IMR-90 (cell line): Measurements from ENCODE around the gene RALGAPA2. TPM values are rescaled to one million over a fixed set of nuclear protein-coding genes. Genes with fewer than 3 reads are reported as not detected.

Source experiments
- ATAC-seq: fragments of 200-7000 bp; cut with Tn5 transposase; 2 replicates; pipeline ENCODE4 v1.9.1; 2020; ENCODE audit warnings: low read depth, mild to moderate bottlenecking, moderate library complexity
- BruUV-seq: library from RNA; stranded (reverse); fragments of 400-500 nt; replicated peaks from 2 replicates; lab custom pipeline; 2021; lab: Mats Ljungman, UMichigan
- CTCF ChIA-PET: fragments of 300-600 bp; formaldehyde crosslinking; extraction: SDS; loops from one replicate; lab custom pipeline; 2021; ENCODE audit warnings: antibody characterized with exemption; lab: Yijun Ruan, JAX
- POLR2A ChIA-PET: fragments of 300-600 bp; sonication (Branson Sonifier 250); formaldehyde crosslinking; loops from one replicate; lab custom pipeline; 2022; ENCODE audit warnings: antibody characterized with exemption; ENCODE audit not compliant: unreplicated experiment; lab: Charles Lee
- DNase-seq: peaks from one replicate; pipeline ENCODE4 v3.0.0; 2013
- H2AFZ ChIP-seq: replicated peaks from 2 replicates; pipeline ENCODE3; 2013; ENCODE audit warnings: low read length, mild to moderate bottlenecking; ENCODE audit not compliant: poor library complexity
- H2AK5ac ChIP-seq: 2 replicates; pipeline ENCODE4 v1.6.1; 2013; ENCODE audit warnings: low read depth, low read length, inconsistent platforms
- H2AK9ac ChIP-seq: replicated peaks from 2 replicates; pipeline ENCODE3; 2013; ENCODE audit warnings: mild to moderate bottlenecking, low read depth, low read length, moderate library complexity; ENCODE audit not compliant: poor library complexity
- H2BK120ac ChIP-seq: 2 replicates; pipeline ENCODE4 v1.6.1; 2013; ENCODE audit warnings: low read depth, low read length, inconsistent platforms
- H2BK15ac ChIP-seq: 3 replicates; pipeline ENCODE4 v1.6.1; 2013; ENCODE audit warnings: low read depth, low read length, inconsistent platforms
- H2BK20ac ChIP-seq: 2 replicates; pipeline ENCODE4 v1.6.1; 2013; ENCODE audit warnings: low read depth, mild to moderate bottlenecking, inconsistent platforms, low read length, moderate library complexity
- H2BK5ac ChIP-seq: 2 replicates; pipeline ENCODE4 v1.6.1; 2013; ENCODE audit warnings: mild to moderate bottlenecking, low read depth, low read length, inconsistent platforms; ENCODE audit not compliant: poor library complexity, severe bottlenecking
- H3K14ac ChIP-seq: replicated peaks from 2 replicates; pipeline ENCODE4 v1.6.1; 2013; ENCODE audit warnings: low read depth, low read length, inconsistent platforms
- H3K18ac ChIP-seq: 2 replicates; pipeline ENCODE4 v1.6.1; 2013; ENCODE audit warnings: low read depth, low read length, control low read depth
- H3K23ac ChIP-seq: 2 replicates; pipeline ENCODE4 v1.6.1; 2013; ENCODE audit warnings: low read depth, low read length, inconsistent platforms
- H3K27ac ChIP-seq: 2 replicates; pipeline ENCODE4 v1.5.1; 2013; ENCODE audit warnings: mild to moderate bottlenecking, control low read depth, low read length; ENCODE audit not compliant: insufficient read depth
- H3K27me3 ChIP-seq: 2 replicates; pipeline ENCODE4 v1.6.1; 2013; ENCODE audit warnings: low read length; ENCODE audit not compliant: control insufficient read depth, insufficient read depth
- H3K36me3 ChIP-seq: 2 replicates; pipeline ENCODE4 v1.6.1; 2013; ENCODE audit warnings: low read length, mixed read lengths; ENCODE audit not compliant: control insufficient read depth, insufficient read depth
- H3K4ac ChIP-seq: 2 replicates; pipeline ENCODE4 v1.6.1; 2013; ENCODE audit warnings: low read depth, low read length, inconsistent platforms
- H3K4me1 ChIP-seq: 2 replicates; pipeline ENCODE4 v1.6.1; 2013; ENCODE audit warnings: low read length, mixed read lengths; ENCODE audit not compliant: control insufficient read depth, insufficient read depth
- H3K4me2 ChIP-seq: 2 replicates; pipeline ENCODE4 v1.6.1; 2013; ENCODE audit warnings: low read depth, mild to moderate bottlenecking, control low read depth, low read length, moderate library complexity
- H3K4me3 ChIP-seq: 2 replicates; pipeline ENCODE4 v1.5.1; 2013; ENCODE audit warnings: low read depth, mild to moderate bottlenecking, control low read depth, low read length, moderate library complexity; ENCODE audit not compliant: insufficient read depth
- H3K56ac ChIP-seq: 2 replicates; pipeline ENCODE4 v1.6.1; 2013; ENCODE audit warnings: low read length, inconsistent platforms; ENCODE audit not compliant: insufficient read depth; ENCODE audit errors: extremely low read depth
- H3K79me1 ChIP-seq, 2 experiments: 2 replicates each; pipeline ENCODE4 v1.6.1; 2013; ENCODE audit warnings: low read length in 2 of 2, inconsistent platforms in 1 of 2, low read depth in 1 of 2
- H3K9ac ChIP-seq: 2 replicates; pipeline ENCODE4 v1.6.1; 2013; ENCODE audit warnings: low read depth, low read length, control low read depth
- H3K9me1 ChIP-seq: 2 replicates; pipeline ENCODE4 v1.6.1; 2013; ENCODE audit warnings: low read length, inconsistent platforms; ENCODE audit not compliant: insufficient read depth
- H3K9me3 ChIP-seq: 2 replicates; pipeline ENCODE4 v1.6.1; 2013; ENCODE audit warnings: low read length; ENCODE audit not compliant: control insufficient read depth, insufficient read depth
- H4K20me1 ChIP-seq: 2 replicates; pipeline ENCODE4 v1.6.1; 2013; ENCODE audit warnings: low read length, inconsistent platforms; ENCODE audit not compliant: insufficient read depth
- H4K5ac ChIP-seq: 2 replicates; pipeline ENCODE4 v1.6.1; 2013; ENCODE audit warnings: mild to moderate bottlenecking, low read depth, low read length, control low read depth
- H4K8ac ChIP-seq, 2 experiments: 2 replicates each; pipeline ENCODE4 v1.6.1; 2013; ENCODE audit warnings: low read depth in 2 of 2, low read length in 2 of 2, control low read depth in 1 of 2, inconsistent platforms in 1 of 2
- H4K91ac ChIP-seq: 2 replicates; pipeline ENCODE4 v1.6.1; 2013; ENCODE audit warnings: low read depth, low read length, inconsistent platforms; ENCODE audit not compliant: insufficient read depth
- BHLHE40 ChIP-seq: fragments of 150-350 bp; IDR thresholded peaks from 2 replicates; pipeline ENCODE4 v1.6.1; 2016; ENCODE audit warnings: mild to moderate bottlenecking, low read depth, low read length
- CEBPB ChIP-seq: IDR thresholded peaks from 2 replicates; pipeline ENCODE4 v1.6.1; 2012; ENCODE audit warnings: low read depth, low read length, improper control_type of control experiment
- CHD1 ChIP-seq: IDR thresholded peaks from 2 replicates; pipeline ENCODE4 v1.6.1; 2012; ENCODE audit warnings: low read depth, low read length, improper control_type of control experiment
- FOS ChIP-seq: fragments of 150-350 bp; IDR thresholded peaks from 2 replicates; pipeline ENCODE4 v1.6.1; 2016; ENCODE audit warnings: low read depth, low read length
- MAFK ChIP-seq: IDR thresholded peaks from 2 replicates; pipeline ENCODE4 v1.6.1; 2012; ENCODE audit warnings: low read depth, low read length, improper control_type of control experiment
- MXI1 ChIP-seq: IDR thresholded peaks from 2 replicates; pipeline ENCODE4 v1.6.1; 2012; ENCODE audit warnings: low read depth, mild to moderate bottlenecking, low read length, moderate library complexity, borderline replicate concordance
- NFE2L2 ChIP-seq: fragments of 150-350 bp; IDR thresholded peaks from 2 replicates; pipeline ENCODE4 v1.6.1; 2016; ENCODE audit warnings: low read depth, mild to moderate bottlenecking, low read length
- POLR2A ChIP-seq: IDR thresholded peaks from 2 replicates; pipeline ENCODE4 v1.6.1; 2012; ENCODE audit warnings: mild to moderate bottlenecking, low read depth, low read length
- RAD21 ChIP-seq: IDR thresholded peaks from 2 replicates; pipeline ENCODE4 v1.6.1; 2012; ENCODE audit warnings: low read length, improper control_type of control experiment
- RCOR1 ChIP-seq: IDR thresholded peaks from 2 replicates; pipeline ENCODE4 v1.6.1; 2012; ENCODE audit warnings: mild to moderate bottlenecking, low read length, improper control_type of control experiment; ENCODE audit not compliant: insufficient replicate concordance
- SMC3 ChIP-seq: fragments of 150-350 bp; IDR thresholded peaks from 2 replicates; pipeline ENCODE4 v1.6.1; 2016; ENCODE audit warnings: low read depth, mild to moderate bottlenecking, antibody characterized with exemption, low read length, moderate library complexity
- WGBS, 2 experiments: methylation state at CpG; one replicate each; pipeline versions ENCODE4 v1.1.5 to v1.1.7; 2013; ENCODE audit warnings: missing lambda C conversion rate in 2 of 2; ENCODE audit not compliant: insufficient read length in 1 of 2; ENCODE audit errors: extremely low coverage in 2 of 2; 5-methylcytosine and 5-hydroxymethylcytosine counted together
- dilution Hi-C: fragments of 300-500 bp; cut with HindIII; formaldehyde crosslinking; loops from one replicate; pipeline ENCODE4 v1.14.3; 2018; ENCODE audit warnings: low sequenced_read_pairs; ENCODE audit not compliant: unreplicated experiment
- in situ Hi-C: fragments of 300-500 bp; cut with MboI; formaldehyde crosslinking; loops from 3 replicates; pipeline ENCODE4 v1.14.3; 2019; ENCODE audit warnings: low sequenced_read_pairs, inconsistent platforms, mixed read lengths
- intact Hi-C: fragments of 100-400 bp; cut with micrococcal nuclease; formaldehyde crosslinking; loops from 2 replicates; pipeline ENCODE4 v1.10.0; 2022
- polyA plus RNA-seq, 3 experiments: library from polyadenylated mRNA; depleted of rRNA; stranded (reverse); fragments of >200 nt; gene quantifications; 2 replicates each; pipeline ENCODE4 v1.2.3, GENCODE V29; 2012; ENCODE audit warnings: low replicate concordance in 1 of 3
- total RNA-seq: library from RNA; depleted of rRNA; stranded (reverse); fragments of >200 nt; gene quantifications from 2 replicates; pipeline ENCODE4 v1.2.3, GENCODE V29; 2012
- TF ChIP-seq, protein P1 (sequence below): conservative IDR thresholded peaks from 2 replicates; pipeline ENCODE4 v1.5.1; 2012; ENCODE audit warnings: mild to moderate bottlenecking, low read depth, low read length, improper control_type of control experiment

Gene RALGAPA2
- total and polyA plus RNA-seq, 2 of the 4 experiments (the other 2 are of a cell fraction): 1.3 to 3.9 TPM

DNA sequence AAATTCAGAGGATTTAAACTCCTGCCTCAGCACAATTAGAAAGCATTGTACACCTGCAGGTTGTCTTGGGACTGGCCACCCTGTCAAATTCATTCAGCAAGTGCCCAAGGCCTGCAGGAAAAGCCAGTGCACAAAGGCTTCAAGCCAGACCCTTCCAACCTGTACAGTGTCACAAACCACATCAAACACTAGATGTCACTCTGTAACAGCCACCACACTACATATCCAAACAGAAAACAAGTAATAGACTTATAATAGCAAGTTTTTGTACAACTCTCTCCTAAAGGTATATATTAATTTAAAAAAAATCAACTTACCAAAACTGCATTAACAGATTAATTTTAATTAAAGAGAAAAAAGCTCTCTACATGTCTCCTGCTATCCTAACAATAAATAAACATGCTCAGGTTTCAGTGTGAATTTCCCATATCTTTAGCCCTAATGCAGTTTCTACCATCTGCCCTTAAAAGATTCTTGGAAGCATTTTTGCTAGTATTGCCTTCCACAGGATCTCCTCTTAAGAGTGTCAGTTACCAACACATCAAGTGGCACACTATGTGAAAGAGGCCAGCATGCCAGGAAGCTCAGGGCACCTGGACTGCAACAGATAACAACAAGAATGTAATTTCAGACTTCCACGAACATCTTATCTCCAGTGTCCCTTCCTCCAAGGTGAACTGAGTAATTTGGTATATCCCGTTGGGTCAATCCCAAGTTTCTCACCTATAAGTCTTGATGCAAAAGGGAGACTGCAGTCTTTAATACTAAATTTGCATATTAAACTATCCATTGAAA lies 47.5 kb downstream of the RALGAPA2 start:
- Histone ChIP-seq H3K9me1 (no peaks in the 10 kb centered on the region; the same call in 1 of the 2 replicates), H3K9me3 (no peaks in the 10 kb centered on the region), H3K27me3 (no peaks in the 10 kb centered on the region), H3K36me3 (no peaks in the 10 kb centered on the region), H3K18ac (no peak overlapping the region), H2AK5ac (no peak overlapping the region), H2BK5ac (no peak overlapping the region), H2BK20ac (no peak overlapping the region), H2AFZ (no peak overlapping the region), H3K4ac (no peak overlapping the region), H4K20me1 (no peaks in the 10 kb centered on the region), H3K23ac (no peak overlapping the region), H3K4me1 (no peaks in the 10 kb centered on the region), H4K91ac (no peak overlapping the region), H3K4me3 (no peak overlapping the region), H4K5ac (no peak overlapping the region), H2BK120ac (no peak overlapping the region), H3K56ac (no peak overlapping the region), H3K14ac (no peak overlapping the region), H3K9ac (no peak overlapping the region), H3K27ac (no peak overlapping the region), H3K79me1 (no peaks in the 10 kb centered on the region), H2BK15ac (no peak overlapping the region), H4K8ac (no peak overlapping the region), H2AK9ac (no peak overlapping the region), H3K4me2 (no peak overlapping the region)
- dilution Hi-C loops: no loop called here
- no CpG with 5 or more reads among the region's 2 CpGs for WGBS, 2 experiments
- TF ChIP-seq MXI1 (no peak), CEBPB (no peak), CHD1 (no peak), BHLHE40 (no peak), MAFK (no peak), NFE2L2 (no peak), RCOR1 (no peak), POLR2A (no peak), RAD21 (peak; percentile 22; the same call in 1 of the 2 replicates), FOS (no peak), SMC3 (no peak)
- TF ChIP-seq, protein P1, sequence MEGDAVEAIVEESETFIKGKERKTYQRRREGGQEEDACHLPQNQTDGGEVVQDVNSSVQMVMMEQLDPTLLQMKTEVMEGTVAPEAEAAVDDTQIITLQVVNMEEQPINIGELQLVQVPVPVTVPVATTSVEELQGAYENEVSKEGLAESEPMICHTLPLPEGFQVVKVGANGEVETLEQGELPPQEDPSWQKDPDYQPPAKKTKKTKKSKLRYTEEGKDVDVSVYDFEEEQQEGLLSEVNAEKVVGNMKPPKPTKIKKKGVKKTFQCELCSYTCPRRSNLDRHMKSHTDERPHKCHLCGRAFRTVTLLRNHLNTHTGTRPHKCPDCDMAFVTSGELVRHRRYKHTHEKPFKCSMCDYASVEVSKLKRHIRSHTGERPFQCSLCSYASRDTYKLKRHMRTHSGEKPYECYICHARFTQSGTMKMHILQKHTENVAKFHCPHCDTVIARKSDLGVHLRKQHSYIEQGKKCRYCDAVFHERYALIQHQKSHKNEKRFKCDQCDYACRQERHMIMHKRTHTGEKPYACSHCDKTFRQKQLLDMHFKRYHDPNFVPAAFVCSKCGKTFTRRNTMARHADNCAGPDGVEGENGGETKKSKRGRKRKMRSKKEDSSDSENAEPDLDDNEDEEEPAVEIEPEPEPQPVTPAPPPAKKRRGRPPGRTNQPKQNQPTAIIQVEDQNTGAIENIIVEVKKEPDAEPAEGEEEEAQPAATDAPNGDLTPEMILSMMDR: peak; percentile 26; the same call in 1 of the 2 replicates
- ATAC-seq: peak; percentile 46; the same call in 1 of the 2 replicates
- intact Hi-C loops: loop anchor here (1.0 kb wide), 1 partner anchor 160 kb away; no protein-coding TSS in a partner anchor
- ChIA-PET POLR2A (no interaction called here), CTCF (no interaction called here)
- in situ Hi-C loops: no loop called here
- DNase-seq: no peak
- no TSS peak for BruUV-seq
